GM12878 (cell line): Measurements from ENCODE around the gene ENTPD3. TPM values are rescaled to one million over a fixed set of nuclear protein-coding genes. Genes with fewer than 3 reads are reported as not detected.

ENCODE experiments used
- ATAC-seq: fragments of 200-7000 bp; cut with Tn5 transposase; 3 replicates; pipeline ENCODE4 v1.9.1; 2020; ENCODE audit warnings: mild to moderate bottlenecking, moderate library complexity
- BruUV-seq: library from RNA; stranded (reverse); fragments of 400-500 nt; replicated peaks from 2 replicates; lab custom pipeline; 2021; lab: Mats Ljungman, UMichigan
- CTCF ChIA-PET: fragments of 300-600 bp; sonication (Branson Sonifier 250); formaldehyde crosslinking; extraction: SDS; loops from one replicate; lab custom pipeline; 2021; ENCODE audit warnings: inconsistent platforms; lab: Yijun Ruan, JAX
- POLR2A ChIA-PET: fragments of 350-600 bp; formaldehyde crosslinking; extraction: SDS; loops from one replicate; lab custom pipeline; 2021; ENCODE audit warnings: inconsistent platforms; lab: Charles Lee
- RAD21 ChIA-PET: fragments of 300-600 bp; sonication (Branson Sonifier 250); formaldehyde crosslinking; loops from one replicate; lab custom pipeline; 2023; ENCODE audit warnings: antibody characterized with exemption; ENCODE audit not compliant: unreplicated experiment; lab: Charles Lee
- SMC1A ChIA-PET: fragments of 300-600 bp; sonication (Branson Sonifier 250); formaldehyde crosslinking; loops from one replicate; lab custom pipeline; 2023; ENCODE audit not compliant: unreplicated experiment, uncharacterized antibody; lab: Charles Lee
- DNase-seq: peaks from one replicate; pipeline ENCODE4 v3.0.0-alpha.2; 2011; ENCODE audit warnings: low read depth, low spot score
- FAIRE-seq: peaks from 3 replicates; lab custom pipeline; 2011; peaks lifted over from hg19 to GRCh38; lab: Jason Lieb, UNC
- H2AFZ ChIP-seq: 2 replicates; pipeline ENCODE4 v1.6.0; 2011; ENCODE audit warnings: low read depth, low read length, control low read depth; ENCODE audit not compliant: control insufficient read depth
- H3K27ac ChIP-seq: 2 replicates; pipeline ENCODE4 v1.5.1; 2011; ENCODE audit warnings: control low read depth; ENCODE audit not compliant: control insufficient read depth, insufficient read depth
- H3K27me3 ChIP-seq, 2 experiments: replicated peaks in 1 of 2; 2 replicates each; pipeline versions ENCODE4 v1.6.0 to v1.6.1; 2011; ENCODE audit warnings: low read length in 1 of 2; ENCODE audit not compliant: control insufficient read depth in 2 of 2, insufficient read depth in 2 of 2
- H3K36me3 ChIP-seq, 2 experiments: 2 replicates each; pipeline ENCODE4 v1.5.1; 2011; ENCODE audit warnings: low read length in 1 of 2; ENCODE audit not compliant: control insufficient read depth in 2 of 2, insufficient read depth in 2 of 2
- H3K4me1 ChIP-seq: 2 replicates; pipeline ENCODE4 v1.6.1; 2011; ENCODE audit warnings: mild to moderate bottlenecking, low read length, moderate library complexity, mixed read lengths; ENCODE audit not compliant: control insufficient read depth, insufficient read depth
- H3K4me2 ChIP-seq: 2 replicates; pipeline ENCODE4 v1.6.0; 2011; ENCODE audit warnings: control low read depth; ENCODE audit not compliant: control insufficient read depth, insufficient read depth
- H3K4me3 ChIP-seq: fragments of 200-600 bp; sonication (generic); 2 replicates; pipeline ENCODE4 v1.5.1; 2016
- H3K79me2 ChIP-seq: 2 replicates; pipeline ENCODE4 v1.6.0; 2011; ENCODE audit warnings: low read length; ENCODE audit not compliant: control insufficient read depth, insufficient read depth
- H3K9ac ChIP-seq: 2 replicates; pipeline ENCODE4 v1.8.0; 2011; ENCODE audit warnings: low read length, control low read depth, mixed read lengths; ENCODE audit not compliant: control insufficient read depth, insufficient read depth
- H3K9me3 ChIP-seq: replicated peaks from 3 replicates; pipeline ENCODE4 v1.5.1; 2011; ENCODE audit warnings: mild to moderate bottlenecking, low read length; ENCODE audit not compliant: control insufficient read depth, insufficient read depth
- H4K20me1 ChIP-seq: 2 replicates; pipeline ENCODE4 v1.6.0; 2011; ENCODE audit not compliant: control insufficient read depth, insufficient read depth
- ATF2 ChIP-seq: IDR thresholded peaks from 2 replicates; pipeline ENCODE4 v1.6.1; 2012; ENCODE audit warnings: low read length, inconsistent platforms
- DPF2 ChIP-seq: fragments of 450-650 bp; IDR thresholded peaks from 2 replicates; pipeline ENCODE4 v1.6.1; 2017; ENCODE audit warnings: mild to moderate bottlenecking
- ETV6 ChIP-seq, 2 experiments: fragments of 450-650 bp in 1 of 2; IDR thresholded peaks in 1 of 2; conservative IDR thresholded peaks in 1 of 2; 2 replicates each; pipeline ENCODE4 v1.6.1; 2014; ENCODE audit warnings: antibody characterized with exemption in 1 of 2, borderline replicate concordance in 1 of 2, low read depth in 1 of 2, mild to moderate bottlenecking in 1 of 2, moderate library complexity in 1 of 2
- GABPA ChIP-seq: IDR thresholded peaks from 2 replicates; pipeline ENCODE4 v1.6.1; 2014; ENCODE audit warnings: antibody characterized with exemption, low read depth, mild to moderate bottlenecking, inconsistent platforms
- GATAD2B ChIP-seq: fragments of 450-650 bp; conservative IDR thresholded peaks from 2 replicates; pipeline ENCODE4 v1.6.1; 2017; ENCODE audit warnings: low read depth, mild to moderate bottlenecking, moderate library complexity
- KAT2A ChIP-seq: conservative IDR thresholded peaks from 2 replicates; pipeline ENCODE4 v1.6.1; 2011; ENCODE audit warnings: low read depth, low read length; ENCODE audit not compliant: control insufficient read depth
- MTA3 ChIP-seq: IDR thresholded peaks from 2 replicates; pipeline ENCODE4 v1.6.1; 2012; ENCODE audit warnings: low read length, inconsistent platforms, borderline replicate concordance
- NFYB ChIP-seq: IDR thresholded peaks from 2 replicates; pipeline ENCODE4 v1.6.1; 2011; ENCODE audit warnings: low read depth, mild to moderate bottlenecking, low read length, improper control_type of control experiment, moderate library complexity; ENCODE audit not compliant: insufficient read depth
- NR2C2 ChIP-seq: IDR thresholded peaks from 2 replicates; pipeline ENCODE4 v1.6.1; 2011; ENCODE audit warnings: borderline replicate concordance, low read depth; ENCODE audit not compliant: control insufficient read depth, insufficient read length
- RAD21 ChIP-seq: IDR thresholded peaks from 2 replicates; pipeline ENCODE4 v1.6.1; 2011; ENCODE audit warnings: mild to moderate bottlenecking, low read depth, low read length, moderate library complexity; ENCODE audit not compliant: insufficient read depth
- SMAD5 ChIP-seq: IDR thresholded peaks from 2 replicates; pipeline ENCODE4 v1.6.1; 2016; ENCODE audit warnings: antibody characterized with exemption, low read depth
- SPI1 ChIP-seq: IDR thresholded peaks from 2 replicates; pipeline ENCODE4 v1.6.1; 2011; ENCODE audit warnings: low read depth, mild to moderate bottlenecking, low read length, moderate library complexity, borderline replicate concordance; ENCODE audit not compliant: insufficient read depth
- ZBED1 ChIP-seq: IDR thresholded peaks from 2 replicates; pipeline ENCODE4 v1.6.1; 2016; ENCODE audit warnings: borderline replicate concordance
- ZBTB40 ChIP-seq: fragments of 450-650 bp; IDR thresholded peaks from 2 replicates; pipeline ENCODE4 v1.6.1; 2016; ENCODE audit warnings: mild to moderate bottlenecking, moderate library complexity, borderline replicate concordance
- ZNF24 ChIP-seq: fragments of 450-650 bp; IDR thresholded peaks from 2 replicates; pipeline ENCODE4 v1.6.1; 2017; ENCODE audit warnings: antibody characterized with exemption, mild to moderate bottlenecking
- WGBS: methylation state at CpG from one replicate; pipeline ENCODE4 v1.1.6; 2016; ENCODE audit warnings: low lambda C conversion rate; ENCODE audit not compliant: insufficient replicate concordance, insufficient coverage; ENCODE audit errors: missing lambda C conversion rate; 5-methylcytosine and 5-hydroxymethylcytosine counted together
- in situ Hi-C: fragments of 300-500 bp; cut with MboI; formaldehyde crosslinking; loops from 9 replicates; pipeline ENCODE4 v1.14.3; 2018; ENCODE audit warnings: mixed read lengths
- intact Hi-C: fragments of 100-400 bp; cut with micrococcal nuclease; formaldehyde crosslinking; loops from one replicate; pipeline ENCODE4 v1.14.2; 2022; ENCODE audit not compliant: unreplicated experiment
- polyA plus RNA-seq, 11 experiments: library from polyadenylated mRNA; depleted of rRNA in 4 of 11; unstranded in 6 of 11; stranded (reverse) in 5 of 11; fragments of >200 nt; fragmentation: Nextera tagmentation in 4 of 11; fragmentation: Illumina TruSeq in 1 of 11; extraction: Ambion mirVana in 4 of 11; extraction: Trizol in 1 of 11; gene quantifications; 1 replicate in 1 of 11; 2 replicates in 10 of 11; pipeline versions ENCODE4 v1.2.1 to v1.2.3, GENCODE V29; 2011 to 2016; ENCODE audit warnings: inconsistent platforms in 2 of 11, missing spikeins in 2 of 11, low read depth in 1 of 11
- total RNA-seq, 4 experiments: library from RNA; depleted of rRNA in 3 of 4; stranded (reverse); fragments of >200 nt in 3 of 4; fragmentation: Illumina TruSeq in 1 of 4; extraction: Trizol in 1 of 4; gene quantifications; 2 replicates each; pipeline versions ENCODE4 v1.2.1 to v1.2.3, GENCODE V29; 2013 to 2021

ENTPD3 gene
- total and polyA plus RNA-seq, 10 of the 15 experiments (the other 5 are each of a cell fraction or from before 2014, with no cell fraction given): 0.03 TPM; not detected in 9

- in situ Hi-C loops: no loop called here
- DNase-seq (no peak), FAIRE-seq (no peak), ATAC-seq (no peak)
- Histone ChIP-seq H3K9ac (no peak overlapping the region), H3K9me3 (no peaks in the 10 kb centered on the region), H3K27me3 (no peaks in the 10 kb centered on the region; a peak in 1 of 4 replicates), H3K79me2 (no peaks in the 10 kb centered on the region)
- ChIA-PET CTCF (no interaction called here), RAD21 (no interaction called here)
- TF ChIP-seq SPI1 (no peak), GABPA (no peak), ATF2 (no peak), ZNF24 (no peak), NR2C2 (no peak), SMAD5 (no peak), MTA3 (no peak), GATAD2B (no peak), ZBTB40 (no peak), DPF2 (no peak), ETV6 (conservative IDR thresholded peaks at IDR 0.05 in 1 of 2, IDR thresholded peaks at IDR 0.05 in 1 of 2; ENCODE audit: borderline replicate concordance in 1 of 2, low read depth in 1 of 2) (no peak), KAT2A (no peak), RAD21 (no peak), NFYB (no peak), ZBED1 (no peak)
- TF ChIP-seq, all 136 proteins: peak for 0
- ChIA-PET POLR2A (no interaction called here), SMC1A (no interaction called here)
- no peaks in the 10 kb centered on the region for H3K4me1 ChIP-seq
- no peak overlapping the region for H2AFZ ChIP-seq
- H3K27ac ChIP-seq: no peak overlapping the region
- no peak overlapping the region for H3K4me3 ChIP-seq
- no peak overlapping the region for H3K4me2 ChIP-seq
- 0% methylated on average over 1 of the region's 1 CpG for WGBS
- intact Hi-C loops: no loop called here
- no TSS peak for BruUV-seq
- no peaks in the 10 kb centered on the region for H3K36me3 ChIP-seq
- no peaks in the 10 kb centered on the region for H4K20me1 ChIP-seq
Observed at GRCh38 chr3:40358454-40358853, 28.5 kb upstream of the ENTPD3 start.
